ENCODE measurements around the gene NRG3.
"Not testable (repeated sequence)": the region's sequence is repeated elsewhere in the genome, so short reads cannot be mapped to it uniquely, and the experiment has no call there.

NRG3 gene

GRCh38 chr10:82597840-82598239 is 722.8 kb downstream of the NRG3 start:
- ATAC-seq: no peak

DNA sequence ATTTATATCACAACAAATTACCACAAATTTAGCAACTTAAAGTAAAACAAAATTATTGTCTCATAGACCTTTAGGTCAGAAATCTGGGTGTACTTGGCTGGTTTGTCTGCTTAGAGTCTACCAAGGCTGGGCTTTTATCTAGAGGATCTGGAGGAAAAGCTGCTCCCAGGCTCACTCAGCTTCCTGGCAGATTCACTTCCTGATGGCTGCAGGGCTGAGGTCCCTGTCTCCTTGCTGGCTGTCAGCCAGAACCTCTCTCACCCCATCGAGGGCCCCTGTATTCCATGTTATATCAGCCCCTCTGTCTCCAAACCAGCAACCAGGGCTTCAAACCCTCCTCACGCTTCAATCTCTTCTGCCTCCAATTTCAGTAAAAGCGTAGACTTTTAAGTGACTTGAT is 734.9 kb downstream of the NRG3 start:
- ATAC-seq: no peak

DNA sequence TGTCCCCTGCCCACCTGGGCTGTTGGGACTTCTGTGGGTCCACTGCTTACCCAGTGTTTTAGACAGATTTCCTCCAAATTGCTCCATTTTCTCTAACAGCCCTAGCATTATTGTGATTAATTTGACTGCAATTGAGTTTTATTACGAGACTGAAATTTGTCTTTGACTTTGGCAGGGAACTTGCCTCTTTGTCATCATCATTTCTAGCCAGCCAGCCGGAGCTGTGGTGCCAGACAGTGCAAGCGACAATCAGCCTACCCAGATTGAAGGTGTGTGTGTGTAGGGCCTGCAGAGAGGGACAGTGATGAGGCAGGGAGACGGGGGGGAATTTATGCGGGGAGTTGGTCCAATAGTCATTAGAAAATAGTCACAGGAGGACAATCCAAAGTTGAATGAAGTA is 743.0 kb downstream of the NRG3 start:
- ATAC-seq: no peak

- no peak for ATAC-seq
Measured at GRCh38 chr10:82621680-82622079, 746.7 kb downstream of the NRG3 start.

DNA sequence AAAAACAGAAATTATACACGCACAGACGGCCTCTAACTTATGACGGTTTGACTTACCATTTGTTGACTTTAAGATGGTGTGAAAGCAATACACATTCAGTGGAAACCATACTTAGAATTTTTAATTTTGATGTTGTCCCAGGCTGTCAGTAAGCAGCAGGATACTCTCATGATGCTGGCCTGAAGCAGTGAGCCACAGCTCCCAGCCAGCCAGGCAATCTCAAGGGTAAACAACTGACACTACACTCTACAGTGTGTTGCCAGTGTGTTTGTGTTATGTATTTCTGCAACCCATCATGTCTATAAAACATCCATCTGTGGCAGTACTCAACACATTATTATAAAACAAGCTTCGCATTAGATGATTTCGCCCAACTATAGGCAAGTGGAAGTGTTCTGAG is 747.5 kb downstream of the NRG3 start:
- ATAC-seq: no peak

GRCh38 chr10:82625512-82626189 is 750.7 kb downstream of the NRG3 start:
- no peak for ATAC-seq

GRCh38 chr10:82628373-82628772 is 753.4 kb downstream of the NRG3 start:
- ATAC-seq: no peak

GRCh38 chr10:82643076-82643475 is 768.1 kb downstream of the NRG3 start:
- ATAC-seq: no peak

GRCh38 chr10:82643601-82644000 is 768.6 kb downstream of the NRG3 start:
- no peak for ATAC-seq

GRCh38 chr10:82645221-82645620 is 770.2 kb downstream of the NRG3 start:
- ATAC-seq: no peak

- no peak for ATAC-seq
Measured at GRCh38 chr10:82653244-82654155, 778.5 kb downstream of the NRG3 start.

DNA sequence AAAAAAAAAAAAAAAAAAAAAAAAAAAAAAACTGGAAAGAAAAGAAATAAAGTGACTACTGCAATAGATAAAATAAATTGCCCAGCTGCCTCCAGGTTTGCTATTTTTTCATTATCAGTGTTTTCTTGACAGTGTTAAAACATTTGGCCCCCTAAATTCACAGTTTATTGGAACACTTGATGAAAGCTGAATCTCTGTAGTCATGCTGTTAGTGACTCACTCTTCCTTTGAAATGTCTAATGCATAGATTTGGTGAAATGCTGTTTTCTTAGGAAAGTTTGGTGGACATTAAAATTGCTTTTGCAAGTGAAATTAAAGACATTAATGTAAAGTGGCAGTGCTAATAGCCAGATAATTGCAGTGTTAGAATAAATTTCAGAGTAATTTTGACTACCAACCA is 785.2 kb downstream of the NRG3 start:
- ATAC-seq: no peak

- ATAC-seq: no peak
Measured at GRCh38 chr10:82660986-82661385, 786.0 kb downstream of the NRG3 start.

DNA sequence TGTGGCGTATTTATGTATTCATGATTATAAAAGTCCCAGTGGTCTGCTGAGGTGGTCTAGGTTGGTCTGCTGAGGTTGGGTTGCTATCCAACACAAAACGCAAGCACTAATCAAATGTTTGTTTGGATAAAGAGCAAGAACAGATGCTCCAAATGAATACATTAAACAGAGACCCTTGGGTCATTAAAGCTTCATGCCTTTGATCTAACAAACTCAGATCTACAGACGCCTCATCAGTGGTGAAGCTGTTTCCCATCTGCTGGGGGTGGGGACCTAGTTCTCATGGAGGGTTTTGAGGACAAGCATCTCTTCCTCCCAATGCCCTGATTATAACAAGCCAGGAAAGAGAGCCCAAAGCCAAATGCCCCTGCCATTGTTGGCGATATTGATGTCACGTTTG is 786.7 kb downstream of the NRG3 start:
- no peak for ATAC-seq

- no peak for ATAC-seq
Measured at GRCh38 chr10:82668221-82668895, 793.4 kb downstream of the NRG3 start.

- no peak for ATAC-seq
Measured at GRCh38 chr10:82674036-82674435, 799.0 kb downstream of the NRG3 start.

DNA sequence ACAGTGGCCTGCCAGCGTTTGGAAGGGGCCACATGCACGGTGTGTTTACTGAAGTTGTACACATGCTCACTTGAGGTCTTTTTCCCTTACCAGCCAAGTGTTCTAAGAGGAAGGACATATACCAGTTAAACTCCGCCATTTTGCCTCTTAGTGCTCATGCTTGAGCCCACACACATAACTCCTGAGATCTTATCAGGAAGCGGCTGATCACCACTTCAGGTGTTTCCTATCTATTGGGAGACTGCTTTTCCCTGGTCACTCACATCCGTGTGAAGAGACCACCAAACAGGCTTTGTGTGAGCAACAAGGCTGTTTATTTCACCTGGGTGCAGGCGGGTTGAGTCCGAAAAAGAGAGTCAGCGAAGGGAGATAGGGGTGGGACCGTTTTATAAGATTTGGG is 802.9 kb downstream of the NRG3 start:
- ATAC-seq: not testable (repeated sequence)

DNA sequence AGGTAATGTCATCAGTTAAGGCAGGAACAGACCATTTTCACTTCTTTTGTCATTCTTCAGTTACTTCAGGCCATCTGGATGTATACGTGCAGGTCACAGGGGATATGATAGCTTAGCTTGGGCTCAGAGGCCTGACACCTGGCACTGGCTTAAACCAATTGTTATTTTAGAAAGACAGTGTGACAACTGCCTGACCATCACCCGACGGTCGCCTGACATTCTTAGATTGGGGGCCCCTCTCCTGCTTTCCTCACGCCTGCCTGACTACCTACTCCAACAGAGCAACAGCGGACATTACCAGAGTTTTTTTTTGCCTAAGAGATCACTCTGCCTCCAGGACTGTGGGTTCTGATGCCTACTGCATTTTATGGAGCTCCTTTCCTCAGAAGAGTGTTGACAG is 803.5 kb downstream of the NRG3 start:
- ATAC-seq: not testable (repeated sequence)

GRCh38 chr10:82680608-82681007 is 805.6 kb downstream of the NRG3 start:
- no peak for ATAC-seq

DNA sequence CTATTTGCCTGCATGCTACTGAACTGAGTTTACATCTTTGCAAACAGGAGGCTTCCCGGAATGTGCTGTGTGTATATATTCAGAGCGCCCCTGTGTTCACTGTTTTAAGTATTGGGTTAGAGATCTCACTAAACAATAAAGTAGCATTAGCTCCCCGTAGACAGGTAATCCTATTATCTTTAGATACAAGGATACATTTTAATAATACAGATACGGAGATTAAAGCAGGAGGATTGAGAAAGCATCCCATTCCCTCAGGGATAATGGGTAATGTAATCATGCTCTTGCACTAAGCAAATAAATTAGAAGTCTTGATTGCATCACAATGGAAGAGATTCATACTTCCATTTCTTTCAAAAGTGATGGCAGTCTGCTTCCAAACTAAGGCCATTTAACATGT is 809.0 kb downstream of the NRG3 start:
- no peak for ATAC-seq

DNA sequence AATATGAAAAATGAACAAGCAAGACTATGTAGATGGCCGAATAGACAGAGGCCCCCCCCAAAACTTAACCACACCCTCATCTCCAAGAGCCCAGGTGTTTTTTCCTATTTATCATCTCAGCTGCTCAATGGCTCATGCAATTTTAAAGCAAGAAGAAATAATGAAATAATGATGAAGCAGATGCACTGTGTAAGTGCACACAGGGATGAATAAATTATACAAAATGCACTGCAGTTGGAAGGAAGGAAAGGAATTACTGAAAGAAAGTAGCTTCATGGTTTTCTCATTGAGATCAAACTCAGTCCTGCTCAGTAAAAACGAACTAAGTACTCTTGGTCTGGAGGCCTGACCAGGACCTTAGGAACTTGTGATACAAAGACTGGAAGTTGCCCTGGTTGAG is 810.1 kb downstream of the NRG3 start:
- no peak for ATAC-seq

DNA sequence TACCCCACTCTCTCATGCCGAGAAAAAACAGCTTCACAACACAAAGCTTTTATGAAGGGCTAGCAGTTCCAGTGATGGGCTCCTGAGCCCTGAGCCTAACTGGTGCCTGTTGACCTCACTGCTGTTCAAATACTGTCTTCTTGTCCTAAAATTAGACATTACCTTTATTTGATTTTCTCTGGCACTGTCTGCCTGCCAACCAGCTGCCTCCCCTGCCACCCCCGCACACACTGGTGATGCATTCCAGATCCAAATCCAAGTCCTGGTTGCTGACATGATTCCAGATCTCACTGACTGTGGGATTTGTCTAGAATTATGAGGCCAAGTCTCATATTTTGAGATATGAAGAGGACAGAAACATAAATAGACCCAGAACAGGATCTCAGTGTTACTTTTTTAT is 816.2 kb downstream of the NRG3 start:
- ATAC-seq: no peak

- ATAC-seq: no peak
Measured at GRCh38 chr10:82692458-82692857, 817.5 kb downstream of the NRG3 start.

GRCh38 chr10:82721831-82722230 is 846.8 kb downstream of the NRG3 start:
- ATAC-seq: no peak

All from activated CD4-positive, CD25-positive, alpha-beta regulatory T cell treated with anti-CD3 and anti-CD28 coated beads, Interleukin-2, amount 50 U/mL, for 24 hours (primary cell).